GM10248 (cell line): ENCODE results near the gene FBLN2.

Source experiments
- CTCF ChIA-PET: fragments of 300-600 bp; sonication (Branson Sonifier 250); formaldehyde crosslinking; extraction: SDS; loops from one replicate; lab custom pipeline; 2021; ENCODE audit warnings: antibody characterized with exemption; lab: Yijun Ruan, JAX
- POLR2A ChIA-PET: fragments of 350-650 bp; sonication (Branson Sonifier 250); formaldehyde crosslinking; extraction: SDS; loops from one replicate; lab custom pipeline; 2020; ENCODE audit warnings: antibody characterized with exemption; lab: Yijun Ruan, JAX
- DNase-seq: peaks from one replicate; pipeline ENCODE4 v3.0.0; 2012; ENCODE audit errors: extremely low spot score
- CTCF ChIP-seq: IDR thresholded peaks from 2 replicates; pipeline ENCODE4 v1.5.1; 2012; ENCODE audit warnings: mild to moderate bottlenecking, low read depth; ENCODE audit errors: extremely low read depth, missing control alignments, control extremely low read depth

The FBLN2 gene

GRCh38 chr3:13637953-13638352 lies 89.0 kb downstream of the FBLN2 start:
- DNase-seq = no peak
- no peak for TF ChIP-seq CTCF
- ChIA-PET CTCF (interaction anchor here (10.1 kb wide), 1 partner anchor 12 kb away, joined by 87 read pairs; no protein-coding TSS in a partner anchor), POLR2A (no interaction called here)

GRCh38 chr3:13638927-13639326 lies 90.0 kb downstream of the FBLN2 start:
- TF ChIP-seq CTCF = no peak
- DNase-seq = no peak
- CTCF ChIA-PET = interaction anchor here (1.1 to 10.1 kb wide), 2 partner anchors 11 to 142 kb away, joined by 3 to 87 read pairs; no protein-coding TSS in a partner anchor
- POLR2A ChIA-PET = no interaction called here

- CTCF ChIA-PET = interaction anchor here (1.0 to 1.1 kb wide), 3 partner anchors 9 to 147 kb away, joined by 3 to 6 read pairs (median 4); no protein-coding TSS in a partner anchor
- no peak for DNase-seq
- POLR2A ChIA-PET = no interaction called here
- TF ChIP-seq CTCF = no peak
Measured at GRCh38 chr3:13642597-13642996, 93.7 kb downstream of the FBLN2 start.

GRCh38 chr3:13644341-13645117 lies 95.6 kb downstream of the FBLN2 start:
- CTCF ChIA-PET = interaction anchor here (5.5 to 9.4 kb wide), 2 partner anchors 13 to 149 kb away, joined by 41 to 155 read pairs; no protein-coding TSS in a partner anchor
- no peak for TF ChIP-seq CTCF
- no peak for DNase-seq
- POLR2A ChIA-PET = no interaction called here

GRCh38 chr3:13645801-13646637 lies 97.1 kb downstream of the FBLN2 start:
- DNase-seq = no peak
- ChIA-PET CTCF (interaction anchor here (0.9 to 9.4 kb wide), 7 partner anchors 9 to 555 kb away, joined by 3 to 155 read pairs (median 41); no protein-coding TSS in a partner anchor), POLR2A (no interaction called here)
- TF ChIP-seq CTCF = no peak
